ENCODE measurements around the gene CIC.
"Not testable (repeated sequence)": the region's sequence is repeated elsewhere in the genome, so short reads cannot be mapped to it uniquely, and the experiment has no call there.

GRCh38 chr19:42339922-42340321, 70.9 kb downstream of the CIC start:
- TF ChIP-seq, protein P1, sequence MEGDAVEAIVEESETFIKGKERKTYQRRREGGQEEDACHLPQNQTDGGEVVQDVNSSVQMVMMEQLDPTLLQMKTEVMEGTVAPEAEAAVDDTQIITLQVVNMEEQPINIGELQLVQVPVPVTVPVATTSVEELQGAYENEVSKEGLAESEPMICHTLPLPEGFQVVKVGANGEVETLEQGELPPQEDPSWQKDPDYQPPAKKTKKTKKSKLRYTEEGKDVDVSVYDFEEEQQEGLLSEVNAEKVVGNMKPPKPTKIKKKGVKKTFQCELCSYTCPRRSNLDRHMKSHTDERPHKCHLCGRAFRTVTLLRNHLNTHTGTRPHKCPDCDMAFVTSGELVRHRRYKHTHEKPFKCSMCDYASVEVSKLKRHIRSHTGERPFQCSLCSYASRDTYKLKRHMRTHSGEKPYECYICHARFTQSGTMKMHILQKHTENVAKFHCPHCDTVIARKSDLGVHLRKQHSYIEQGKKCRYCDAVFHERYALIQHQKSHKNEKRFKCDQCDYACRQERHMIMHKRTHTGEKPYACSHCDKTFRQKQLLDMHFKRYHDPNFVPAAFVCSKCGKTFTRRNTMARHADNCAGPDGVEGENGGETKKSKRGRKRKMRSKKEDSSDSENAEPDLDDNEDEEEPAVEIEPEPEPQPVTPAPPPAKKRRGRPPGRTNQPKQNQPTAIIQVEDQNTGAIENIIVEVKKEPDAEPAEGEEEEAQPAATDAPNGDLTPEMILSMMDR (conservative IDR thresholded peaks at IDR 0.05) = not testable (repeated sequence)
- TF ChIP-seq EZH2 (IDR thresholded peaks at IDR 0.05; ENCODE audit: low read depth) = not testable (repeated sequence)
